Stimulated activated CD4-positive, alpha-beta T cell treated with anti-CD3 and anti-CD28 coated beads, Interleukin-15, amount 100 ng/mL, for 48 hours (primary cell): ENCODE measurements around the gene MAD1L1.

Source experiments
- DNase-seq, 2 donors: peaks; one replicate each; pipeline ENCODE4 v3.0.0-alpha.2; 2020; ENCODE audit warnings: low read depth in 2 of 2

The MAD1L1 gene

DNA sequence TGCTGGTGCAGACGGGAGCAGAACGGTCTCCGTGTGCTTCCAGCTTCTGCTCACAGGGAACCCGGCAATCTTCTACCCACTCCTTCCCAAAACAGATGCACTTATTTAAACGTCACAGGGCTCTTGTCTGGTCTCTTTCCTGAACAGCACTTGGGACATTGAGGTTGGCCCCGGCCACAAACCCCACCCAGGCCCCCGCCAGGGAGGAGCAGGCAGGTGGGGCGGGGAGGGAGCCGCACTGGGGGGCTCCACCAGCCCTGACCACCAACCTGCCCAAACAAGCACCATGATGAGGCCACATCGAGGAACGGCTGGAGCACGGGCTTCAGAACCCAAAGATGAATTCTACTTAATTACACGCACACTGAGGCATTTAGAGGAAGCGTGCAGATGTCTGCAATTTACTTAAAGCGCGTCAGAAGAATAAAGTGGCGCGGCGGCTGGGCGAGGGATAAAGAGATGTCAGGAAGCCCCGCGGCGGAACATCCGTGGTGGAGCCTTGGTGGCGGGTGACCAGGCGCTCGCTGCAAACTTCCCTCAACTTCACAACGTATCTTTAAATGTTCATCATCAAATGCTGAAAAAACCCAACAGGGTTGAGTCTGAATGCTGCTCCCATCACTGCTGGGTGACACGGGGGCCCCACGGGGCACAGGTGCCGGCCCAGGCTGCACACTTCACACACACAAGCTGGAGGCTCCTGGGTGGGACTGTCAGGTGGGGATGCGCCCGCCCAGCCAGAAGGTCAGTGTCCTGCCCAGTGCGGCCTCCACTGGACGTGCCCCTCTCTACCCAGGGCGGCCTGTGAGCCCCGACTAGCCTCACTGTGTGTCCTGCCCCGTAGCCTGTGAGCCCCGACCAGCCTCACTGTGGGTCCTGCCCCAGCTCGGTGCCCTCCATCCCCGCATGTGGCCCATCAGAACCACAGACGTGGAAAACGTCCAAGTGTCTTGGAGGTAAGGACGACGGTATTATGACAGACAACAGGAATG, 279.2 kb downstream of the MAD1L1 start:
- DNase-seq = no peak

DNA sequence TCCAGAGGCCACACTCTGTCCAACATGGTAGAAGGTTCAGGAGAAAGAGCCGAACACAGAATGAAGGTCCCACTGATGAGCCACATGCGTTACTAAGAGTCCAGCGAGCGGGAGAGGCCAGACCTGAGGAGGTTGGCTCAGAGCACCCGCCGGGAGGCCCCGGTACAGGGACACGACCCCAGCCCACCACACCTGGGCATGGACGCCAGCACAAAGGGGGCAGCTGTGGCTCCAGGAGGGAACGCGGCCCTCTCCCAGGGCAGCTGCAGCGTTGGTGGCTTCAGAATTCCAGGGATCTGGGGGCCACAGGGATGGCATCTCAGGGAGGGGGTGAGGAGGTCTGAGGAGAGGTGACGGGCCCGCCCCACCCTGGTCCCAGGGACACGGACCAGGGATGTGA, 280.0 kb downstream of the MAD1L1 start:
- no peak for DNase-seq

DNA sequence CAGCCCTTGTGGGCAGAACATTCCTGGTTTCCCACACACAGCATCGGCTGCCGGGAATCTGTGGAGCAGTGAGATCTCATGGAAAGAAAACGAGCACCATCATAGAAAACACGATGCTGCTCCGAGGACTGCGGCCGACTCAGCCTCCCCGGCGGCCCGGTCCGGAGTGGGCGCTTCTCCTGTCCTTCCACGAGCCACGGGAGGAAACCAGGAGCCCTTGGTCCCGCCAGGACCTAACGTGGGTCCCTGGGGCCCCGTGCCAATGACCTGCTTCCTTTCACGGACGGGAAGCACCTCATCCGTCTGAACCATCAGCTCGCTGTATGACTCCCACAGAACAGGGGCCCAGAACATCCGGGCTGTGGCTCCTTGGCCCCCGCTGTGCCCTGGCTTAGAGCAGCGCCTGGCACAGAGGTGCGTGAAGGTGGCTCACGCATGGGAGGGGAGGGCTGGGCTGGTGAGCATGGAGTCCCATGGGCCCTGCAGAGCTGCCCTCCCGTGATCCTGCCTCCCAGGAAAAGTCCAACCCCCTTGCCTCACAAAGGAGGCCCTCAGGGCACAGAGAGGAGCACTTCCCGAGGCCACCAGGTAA, 280.5 kb downstream of the MAD1L1 start:
- DNase-seq = no peak

DNA sequence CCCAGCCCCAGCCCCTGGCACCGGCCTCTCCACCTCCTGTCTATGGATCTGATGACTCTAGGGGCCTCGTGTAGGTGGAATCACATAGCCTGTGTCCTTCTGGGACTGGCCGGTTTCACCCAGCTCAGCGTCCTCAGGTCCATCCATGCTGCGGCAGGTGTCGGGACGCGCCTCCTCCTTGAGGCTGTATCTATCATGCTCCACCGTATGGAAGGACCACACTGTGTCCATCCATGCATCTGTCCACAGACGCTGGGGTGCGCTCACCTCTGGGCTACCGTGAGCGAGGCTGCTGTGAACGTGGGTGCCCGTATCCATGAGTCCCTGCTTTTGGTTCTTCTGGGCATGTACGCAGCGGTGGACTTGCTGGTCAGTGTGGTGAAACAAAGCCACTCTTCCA, 281.1 kb downstream of the MAD1L1 start:
- DNase-seq = no peak

DNA sequence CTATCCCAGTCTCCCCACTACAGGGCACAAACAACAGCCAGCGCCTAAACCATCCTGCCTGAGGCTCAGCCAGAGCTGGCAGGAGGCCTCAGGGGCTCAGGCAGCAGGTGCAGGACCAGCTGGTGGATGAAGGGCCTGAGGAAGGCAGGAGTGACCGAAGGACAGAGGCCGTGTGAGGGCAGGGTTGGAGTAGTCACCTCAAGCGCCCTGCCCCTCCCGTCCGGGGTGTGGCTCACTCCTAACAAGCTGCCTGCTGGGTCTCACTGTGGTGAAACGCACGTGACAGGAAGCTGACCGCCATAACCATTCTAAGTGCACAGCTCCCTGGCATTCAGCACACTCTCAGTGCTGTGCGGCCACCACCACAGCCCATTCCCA, 281.6 kb downstream of the MAD1L1 start:
- DNase-seq = no peak

DNA sequence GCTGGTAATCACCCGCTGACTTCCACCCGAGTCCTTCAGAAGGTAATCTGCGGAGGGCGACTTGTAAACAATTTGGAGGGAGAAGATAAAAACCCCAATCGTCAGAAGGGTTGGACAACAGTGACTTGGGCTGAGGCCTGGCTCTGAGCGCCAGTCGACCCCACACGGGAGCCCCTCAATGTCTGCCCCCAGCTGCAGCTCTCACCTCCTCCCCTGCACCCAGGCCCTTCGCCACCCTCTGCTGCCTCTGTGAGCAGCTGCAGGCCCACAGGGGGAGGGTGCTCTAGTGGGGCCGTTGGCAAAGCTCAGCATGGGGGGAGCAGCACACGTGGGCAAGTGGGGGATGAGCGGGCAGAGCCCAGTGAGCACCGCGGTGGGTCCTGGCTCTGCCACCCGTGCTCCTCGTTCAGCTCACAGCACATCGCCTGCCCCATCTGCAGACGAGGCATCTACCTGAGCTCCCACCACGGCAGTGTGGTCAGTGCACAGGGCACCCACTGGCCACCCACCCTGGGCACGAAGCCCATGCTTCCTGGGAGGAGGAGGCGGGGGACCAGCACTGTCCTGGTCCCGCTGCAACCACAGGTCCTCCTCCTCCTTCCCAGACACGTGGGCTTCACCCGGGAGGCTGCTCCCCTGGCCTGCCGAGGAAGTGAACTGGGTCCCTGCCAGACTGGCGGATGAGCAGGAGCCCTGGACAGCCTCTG, 282.1 kb downstream of the MAD1L1 start:
- no peak for DNase-seq

DNA sequence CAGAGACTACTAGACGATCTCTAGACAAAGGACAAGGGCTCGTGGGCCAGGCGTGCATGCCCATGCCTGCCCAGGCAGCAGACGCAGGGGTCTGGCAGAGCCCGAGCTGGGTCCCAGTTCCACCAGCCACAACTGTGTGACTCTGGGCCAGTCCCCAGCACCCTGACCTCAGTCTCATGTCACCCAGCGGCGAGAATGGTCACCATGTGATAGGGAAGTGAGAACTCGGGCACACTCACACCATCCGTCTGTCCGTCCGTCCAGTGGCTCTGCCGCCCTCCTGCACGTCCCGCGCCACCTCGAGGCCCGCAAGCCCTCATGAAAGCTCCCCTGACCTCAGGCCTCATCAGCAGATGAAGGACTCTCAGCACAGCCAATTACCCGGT, 282.7 kb downstream of the MAD1L1 start:
- DNase-seq = no peak

DNA sequence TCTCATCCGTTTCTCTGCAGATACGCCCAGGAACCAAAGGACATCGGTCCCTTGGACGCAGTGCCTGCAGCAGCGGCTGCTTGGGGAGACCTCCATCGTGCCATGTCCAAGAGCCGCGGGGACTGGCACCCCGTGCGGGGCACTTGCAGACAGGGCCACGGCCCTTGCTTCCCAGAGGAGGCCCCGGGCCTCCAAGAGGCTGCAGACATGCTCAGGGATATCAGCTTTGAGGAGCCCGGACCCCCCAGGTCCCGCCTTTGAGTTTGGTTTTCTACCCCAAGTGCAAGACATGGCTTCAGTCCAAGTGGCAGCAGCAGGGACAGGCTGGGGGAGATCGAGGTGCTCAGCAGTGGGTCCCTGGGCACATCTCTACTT, 283.1 kb downstream of the MAD1L1 start:
- no peak for DNase-seq

DNA sequence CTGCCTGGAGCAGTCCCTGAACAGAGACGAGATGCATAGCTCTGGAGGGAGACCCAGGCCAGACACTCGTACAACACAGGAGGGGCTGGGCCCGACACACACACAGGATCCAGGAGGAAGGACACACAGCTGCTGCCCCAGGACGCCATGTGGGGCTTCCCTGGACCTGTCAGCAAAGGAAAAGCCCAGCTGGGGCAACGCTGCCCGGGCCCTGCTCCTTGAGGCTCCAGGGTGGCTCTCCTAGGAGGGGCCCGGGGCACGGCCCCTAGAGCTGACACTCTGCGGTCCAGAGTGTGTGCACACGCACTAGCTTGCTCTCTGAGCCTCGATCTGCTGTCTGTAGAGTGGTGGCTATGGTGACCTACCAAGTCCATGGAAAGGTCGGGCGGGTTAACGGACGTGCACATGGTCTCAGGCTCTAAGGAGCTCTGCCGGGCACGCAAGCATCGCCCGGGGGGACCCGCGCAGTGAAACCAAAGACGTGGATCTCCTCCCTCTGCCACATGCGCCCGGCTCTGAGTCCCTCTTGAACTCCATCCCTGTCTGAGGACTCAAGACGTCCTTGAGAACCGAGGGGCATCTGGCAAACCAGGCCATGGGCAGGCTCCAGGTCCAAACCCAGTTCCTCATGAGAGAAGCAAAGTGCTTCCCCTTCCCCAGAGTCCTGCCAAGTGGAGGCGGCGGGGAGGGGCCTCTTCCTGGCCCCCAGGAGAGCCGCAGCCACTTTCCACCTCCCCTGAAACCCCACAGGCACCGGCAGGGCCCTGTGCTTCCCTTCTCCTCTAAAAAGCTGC, 283.7 kb downstream of the MAD1L1 start:
- no peak for DNase-seq

DNA sequence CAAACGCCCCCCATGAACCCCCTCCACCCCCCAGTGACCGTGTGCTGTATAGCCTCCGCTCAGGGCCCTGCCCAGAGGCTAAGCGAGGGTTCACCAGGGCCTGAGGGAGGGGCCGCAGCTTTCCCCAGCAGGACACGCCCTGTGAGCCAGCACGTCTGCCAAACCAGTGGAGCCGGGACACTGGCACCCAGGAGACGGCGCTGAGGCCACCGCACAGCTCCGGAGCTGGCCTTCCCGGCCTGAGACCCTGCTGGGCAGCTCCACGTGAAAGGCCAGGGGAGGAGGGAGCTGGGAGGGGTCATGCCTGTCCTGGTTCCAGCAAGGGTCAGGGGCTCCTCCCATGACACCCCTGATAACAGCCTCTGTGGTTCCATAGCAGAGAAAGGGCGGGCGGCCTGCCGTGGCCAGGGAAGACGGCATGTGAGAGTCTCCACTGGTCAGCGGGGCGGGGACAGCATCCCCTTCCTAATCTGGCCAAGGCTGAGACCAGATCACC, 284.4 kb downstream of the MAD1L1 start:
- no peak for DNase-seq

DNA sequence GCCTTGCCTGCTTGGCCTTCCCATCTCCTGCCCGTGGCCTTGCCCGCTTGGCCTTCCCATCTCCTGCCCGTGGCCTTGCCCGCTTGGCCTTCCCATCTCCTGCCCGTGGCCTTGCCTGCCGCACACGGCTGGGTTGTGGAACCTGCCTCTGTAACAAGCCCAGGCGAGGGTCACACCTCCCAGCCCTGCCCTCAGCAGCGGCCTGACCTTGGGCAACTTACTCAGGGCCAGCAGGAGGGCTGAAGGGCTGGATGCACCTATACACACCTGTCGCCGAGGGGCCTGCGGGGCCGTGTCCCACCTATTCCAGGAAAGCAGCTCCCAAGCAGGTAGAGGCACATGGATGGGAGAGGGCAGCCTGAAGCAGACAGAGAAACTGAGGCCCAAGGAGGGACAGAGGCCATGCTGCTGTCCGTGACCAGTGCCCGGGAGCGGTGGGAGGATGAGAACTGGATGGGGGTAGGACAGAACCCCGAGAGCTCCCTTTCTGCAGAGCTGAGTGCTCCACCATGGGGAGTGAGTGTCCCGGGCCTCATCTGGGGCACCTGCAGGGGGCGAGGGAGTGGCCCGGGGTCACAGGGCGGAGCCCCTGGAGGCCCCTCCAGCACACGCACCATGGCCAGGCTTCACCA, 285.0 kb downstream of the MAD1L1 start:
- DNase-seq = no peak

DNA sequence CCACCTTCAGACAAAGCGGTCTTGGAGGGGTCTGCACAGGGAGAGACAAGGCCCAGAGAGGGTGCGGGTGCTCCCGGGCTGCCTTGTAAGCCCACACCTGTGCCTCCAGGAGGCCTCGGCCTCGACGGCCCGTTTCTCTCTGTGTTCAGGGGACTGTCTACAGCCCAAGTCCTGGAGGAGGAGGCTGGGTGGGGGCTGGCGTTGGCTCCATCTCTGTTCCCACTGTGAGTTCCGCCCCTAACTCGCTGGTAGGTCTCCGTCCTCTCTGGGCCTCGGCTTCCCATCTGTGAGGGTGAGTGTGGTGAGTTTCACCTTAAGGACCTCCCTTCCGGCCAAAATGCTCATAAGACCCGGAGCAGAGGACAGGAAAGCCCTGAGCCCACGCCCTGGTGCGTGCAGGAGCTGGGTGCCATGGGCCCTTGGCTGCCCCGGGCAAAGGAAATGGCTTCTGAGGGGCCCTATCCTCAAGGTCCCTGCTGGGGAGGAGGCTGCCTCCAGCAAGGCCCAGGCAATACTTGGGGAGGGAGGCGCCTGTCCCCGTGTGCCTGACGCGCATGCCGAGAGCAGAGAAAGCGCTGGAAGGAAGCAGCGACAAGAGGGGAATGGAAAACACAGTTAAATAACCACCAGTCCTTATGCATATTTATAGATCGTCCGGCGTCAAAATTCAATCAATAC, 285.8 kb downstream of the MAD1L1 start:
- DNase-seq = no peak

DNA sequence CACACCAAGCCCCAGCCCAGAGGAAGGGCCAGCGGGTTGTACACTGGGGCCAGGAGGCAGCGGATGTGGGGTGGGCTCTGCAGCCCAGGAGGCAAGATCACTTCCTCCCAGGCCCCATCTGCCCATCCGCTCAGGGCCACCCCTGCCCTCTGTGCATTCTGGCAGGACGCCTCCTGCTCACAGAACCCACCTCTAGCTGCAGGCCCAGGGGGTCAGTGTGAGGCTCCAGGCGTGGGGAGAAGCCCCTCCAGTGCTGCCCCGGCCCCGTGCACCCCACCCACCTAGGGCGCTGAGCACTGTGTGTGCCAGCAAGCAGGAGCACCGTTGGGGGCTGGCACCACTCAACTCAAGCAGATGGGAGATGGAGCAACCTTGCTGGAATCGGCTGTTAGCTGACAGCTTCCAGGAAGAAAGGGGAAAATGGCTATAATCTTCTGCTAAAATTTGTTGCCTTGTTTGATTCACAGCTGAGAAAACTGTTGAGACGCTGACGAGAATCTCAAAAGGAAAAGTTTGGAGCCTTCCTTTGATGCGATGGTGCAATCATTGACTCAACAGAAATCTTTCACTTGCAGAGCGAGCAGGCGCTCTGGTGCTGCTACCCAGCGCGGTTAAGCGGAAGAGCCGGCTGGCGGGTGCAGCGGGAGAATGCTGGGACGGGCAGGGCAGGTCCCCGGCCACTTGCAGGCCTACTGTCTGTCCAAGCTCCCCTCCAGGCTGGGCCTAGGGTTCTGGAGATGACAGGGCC, 286.5 kb downstream of the MAD1L1 start:
- no peak for DNase-seq

DNA sequence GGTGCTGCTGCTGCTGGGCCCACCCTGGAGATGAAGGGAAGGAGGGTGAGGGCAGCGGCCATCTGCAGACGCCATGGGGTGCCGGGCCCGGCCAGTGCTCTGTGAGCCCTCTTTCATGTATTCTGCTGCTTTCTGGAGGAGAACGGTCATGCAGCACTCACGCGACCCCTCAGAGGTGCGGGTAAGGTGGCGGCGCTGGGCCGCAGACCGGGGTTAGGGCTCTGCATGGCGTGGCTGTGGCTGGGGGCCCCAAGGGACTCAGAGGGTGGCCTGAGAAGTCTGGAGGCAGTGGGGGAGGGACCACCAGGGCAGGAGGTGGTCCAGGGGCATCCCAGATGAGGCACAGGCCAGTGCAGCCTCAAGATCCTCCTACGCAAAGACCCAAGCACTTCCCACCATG, 287.2 kb downstream of the MAD1L1 start:
- no peak for DNase-seq

DNA sequence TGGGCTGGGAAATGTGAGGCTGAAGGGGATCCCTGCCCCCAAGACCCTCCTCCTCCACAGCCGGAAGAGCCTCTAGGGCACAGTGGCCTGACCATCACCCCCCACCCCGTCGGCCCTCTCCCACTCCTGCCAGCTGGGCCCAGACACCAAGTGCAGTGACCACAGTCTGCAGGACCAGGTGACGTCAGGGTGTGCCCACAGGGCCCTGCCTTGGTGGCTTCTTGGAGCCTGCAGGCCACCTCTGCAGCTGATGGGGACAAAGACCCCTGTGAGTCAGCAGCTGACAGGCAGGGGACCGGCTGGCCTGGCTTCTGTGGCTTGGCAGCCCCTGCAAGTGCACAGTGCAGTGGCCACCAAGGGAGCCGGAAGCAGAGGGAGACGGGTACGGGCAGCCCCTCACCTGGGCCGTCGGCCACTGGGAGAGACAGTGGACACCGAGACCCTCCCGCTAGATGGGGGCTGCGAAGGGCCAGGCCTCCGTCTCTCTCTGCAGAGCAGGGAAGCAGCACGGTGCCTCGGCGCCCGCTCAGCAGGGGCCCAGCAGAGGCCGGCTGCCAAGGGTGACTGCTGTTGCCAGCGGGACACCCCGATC, 288.0 kb downstream of the MAD1L1 start:
- DNase-seq = no peak

DNA sequence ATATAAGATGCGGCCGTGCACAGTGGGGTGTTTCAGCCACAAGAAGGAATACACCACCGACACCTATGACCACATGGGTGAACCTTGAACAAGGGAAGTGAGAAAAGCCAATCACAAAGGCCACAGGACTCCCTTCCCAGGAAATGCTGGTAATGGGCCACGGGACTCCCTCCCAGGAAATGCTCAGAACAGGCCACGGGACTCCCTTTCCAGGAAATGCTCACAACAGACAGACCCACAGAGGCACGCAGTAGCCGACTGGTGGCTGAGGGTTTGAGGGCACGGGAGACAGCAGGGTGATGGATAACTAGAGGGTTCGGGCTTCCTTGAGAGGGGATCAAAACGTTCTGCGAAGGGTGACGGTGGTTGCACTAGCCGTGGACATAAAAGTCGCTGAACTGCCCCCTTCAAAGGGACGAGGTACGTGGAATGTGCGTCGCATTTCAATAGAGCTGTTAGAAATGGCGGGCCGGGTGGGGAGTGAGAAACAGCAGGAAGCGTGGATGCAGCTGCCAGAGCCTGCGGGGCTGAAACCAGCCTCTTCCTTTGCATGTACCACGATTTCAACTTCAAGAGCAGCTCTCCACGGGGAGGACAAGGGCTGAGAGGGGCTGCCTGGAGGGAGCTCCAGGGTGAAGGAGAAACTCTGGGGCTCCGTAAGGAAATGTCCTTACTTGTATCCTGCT, 288.7 kb downstream of the MAD1L1 start:
- DNase-seq = no peak

DNA sequence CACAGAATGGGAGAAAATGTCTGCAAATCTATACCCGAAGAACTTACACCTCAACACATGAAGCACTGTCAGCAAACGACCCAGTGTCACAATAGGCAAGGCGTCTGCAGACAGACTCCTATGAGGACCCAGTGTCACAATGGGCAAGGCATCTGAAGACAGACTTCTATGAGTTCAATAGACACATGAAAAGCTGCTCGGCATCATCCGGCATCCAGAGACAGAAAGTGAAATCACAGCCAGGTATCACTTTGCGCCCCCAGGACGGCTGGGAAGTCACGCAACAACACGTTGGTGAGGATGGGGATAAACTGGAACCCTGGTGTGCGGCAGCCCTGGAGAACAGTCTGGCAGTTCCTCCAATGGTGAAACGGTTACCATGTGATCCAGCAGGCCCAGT, 289.4 kb downstream of the MAD1L1 start:
- DNase-seq = no peak

DNA sequence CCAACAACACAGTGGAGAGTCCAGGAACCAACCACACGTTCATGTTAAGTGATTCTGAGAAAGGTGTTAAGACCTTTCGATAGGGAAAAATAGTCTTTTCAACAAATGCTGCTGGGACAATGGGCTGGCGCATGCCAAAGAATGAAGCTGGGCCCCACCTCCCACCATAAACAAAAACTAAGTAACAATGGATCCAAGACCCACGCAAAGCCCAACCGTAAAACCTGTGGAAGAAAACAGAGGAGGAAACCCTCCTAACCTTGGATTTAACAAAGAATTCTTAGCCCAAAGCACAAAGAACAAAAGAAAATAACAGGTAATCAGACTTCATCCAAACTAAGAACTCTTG, 289.8 kb downstream of the MAD1L1 start:
- no peak for DNase-seq
